ENCODE results near the gene ANP32A.

DNA sequence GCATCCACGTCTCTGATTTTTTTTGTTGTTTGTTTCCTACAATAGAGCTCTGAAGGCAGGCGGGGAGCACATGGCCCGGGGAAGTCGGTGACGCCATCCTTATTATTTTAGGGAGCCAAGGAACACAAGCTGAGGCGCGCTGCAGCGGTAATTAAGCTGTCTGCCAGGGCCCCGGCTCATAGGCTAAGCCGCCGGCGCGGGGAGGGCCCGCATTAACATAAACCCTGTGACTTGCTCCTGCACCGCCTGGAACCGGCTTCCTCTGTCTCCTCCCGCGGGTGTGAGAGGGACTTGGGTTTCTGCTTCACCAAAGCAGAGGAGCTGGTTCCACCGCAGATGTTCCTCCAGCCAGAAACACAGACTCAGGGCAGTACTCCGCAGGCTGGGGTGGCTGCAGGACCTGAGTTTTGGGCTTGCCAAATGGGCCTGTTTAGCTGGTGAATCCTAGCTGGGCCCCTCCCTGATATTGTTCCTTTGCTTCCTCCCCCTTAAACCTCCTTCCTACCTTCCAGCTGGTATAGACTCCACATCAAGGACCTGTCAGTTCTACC, 25.3 kb downstream of the ANP32A start:
- TF ChIP-seq POLR2A (IDR thresholded peaks at IDR 0.05) (no peak), CTCF (IDR thresholded peaks at IDR 0.05) (no peak)

Data from testis (tissue), 2 donors.